GM12874 (cell line): ENCODE measurements around the gene TMED1.

Experiments
- TF ChIP-seq, protein P1 (sequence below): IDR thresholded peaks from 2 replicates; pipeline ENCODE4 v1.5.1; 2011; ENCODE audit warnings: low read depth, mild to moderate bottlenecking, control low read depth, low read length, moderate library complexity; ENCODE audit not compliant: insufficient read depth

Gene TMED1

DNA sequence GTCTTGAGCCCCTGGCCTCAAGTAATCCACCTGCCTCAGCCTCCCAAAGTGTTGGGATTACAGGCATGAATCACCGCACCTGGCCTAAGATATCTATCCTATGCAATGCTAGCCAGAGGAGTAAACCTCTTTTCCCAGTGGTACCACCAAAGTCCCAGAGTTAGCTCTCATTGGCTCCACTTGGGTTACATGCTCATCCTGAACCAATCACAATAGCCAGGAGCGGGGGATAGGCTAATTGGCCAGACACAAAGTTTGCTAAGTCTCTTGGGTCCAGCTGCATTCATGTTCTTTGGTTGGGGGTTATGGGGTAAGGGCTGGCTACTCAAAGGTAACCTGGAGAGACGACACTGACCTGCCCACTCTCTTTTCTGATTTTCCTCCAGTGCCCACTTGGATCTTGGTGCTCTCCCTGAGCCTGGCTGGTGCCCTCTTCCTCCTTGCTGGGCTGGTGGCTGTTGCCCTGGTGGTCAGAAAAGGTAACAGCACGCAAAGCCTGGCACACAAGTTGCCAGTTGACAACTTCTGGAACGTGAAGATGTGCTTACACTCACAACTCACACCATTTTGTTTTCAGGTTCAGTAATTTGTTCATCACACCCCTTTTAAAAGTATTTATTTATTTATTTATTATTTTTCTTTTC is 20.0 kb upstream of the TMED1 start:
- TF ChIP-seq, protein P1, sequence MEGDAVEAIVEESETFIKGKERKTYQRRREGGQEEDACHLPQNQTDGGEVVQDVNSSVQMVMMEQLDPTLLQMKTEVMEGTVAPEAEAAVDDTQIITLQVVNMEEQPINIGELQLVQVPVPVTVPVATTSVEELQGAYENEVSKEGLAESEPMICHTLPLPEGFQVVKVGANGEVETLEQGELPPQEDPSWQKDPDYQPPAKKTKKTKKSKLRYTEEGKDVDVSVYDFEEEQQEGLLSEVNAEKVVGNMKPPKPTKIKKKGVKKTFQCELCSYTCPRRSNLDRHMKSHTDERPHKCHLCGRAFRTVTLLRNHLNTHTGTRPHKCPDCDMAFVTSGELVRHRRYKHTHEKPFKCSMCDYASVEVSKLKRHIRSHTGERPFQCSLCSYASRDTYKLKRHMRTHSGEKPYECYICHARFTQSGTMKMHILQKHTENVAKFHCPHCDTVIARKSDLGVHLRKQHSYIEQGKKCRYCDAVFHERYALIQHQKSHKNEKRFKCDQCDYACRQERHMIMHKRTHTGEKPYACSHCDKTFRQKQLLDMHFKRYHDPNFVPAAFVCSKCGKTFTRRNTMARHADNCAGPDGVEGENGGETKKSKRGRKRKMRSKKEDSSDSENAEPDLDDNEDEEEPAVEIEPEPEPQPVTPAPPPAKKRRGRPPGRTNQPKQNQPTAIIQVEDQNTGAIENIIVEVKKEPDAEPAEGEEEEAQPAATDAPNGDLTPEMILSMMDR: peak; percentile 80

DNA sequence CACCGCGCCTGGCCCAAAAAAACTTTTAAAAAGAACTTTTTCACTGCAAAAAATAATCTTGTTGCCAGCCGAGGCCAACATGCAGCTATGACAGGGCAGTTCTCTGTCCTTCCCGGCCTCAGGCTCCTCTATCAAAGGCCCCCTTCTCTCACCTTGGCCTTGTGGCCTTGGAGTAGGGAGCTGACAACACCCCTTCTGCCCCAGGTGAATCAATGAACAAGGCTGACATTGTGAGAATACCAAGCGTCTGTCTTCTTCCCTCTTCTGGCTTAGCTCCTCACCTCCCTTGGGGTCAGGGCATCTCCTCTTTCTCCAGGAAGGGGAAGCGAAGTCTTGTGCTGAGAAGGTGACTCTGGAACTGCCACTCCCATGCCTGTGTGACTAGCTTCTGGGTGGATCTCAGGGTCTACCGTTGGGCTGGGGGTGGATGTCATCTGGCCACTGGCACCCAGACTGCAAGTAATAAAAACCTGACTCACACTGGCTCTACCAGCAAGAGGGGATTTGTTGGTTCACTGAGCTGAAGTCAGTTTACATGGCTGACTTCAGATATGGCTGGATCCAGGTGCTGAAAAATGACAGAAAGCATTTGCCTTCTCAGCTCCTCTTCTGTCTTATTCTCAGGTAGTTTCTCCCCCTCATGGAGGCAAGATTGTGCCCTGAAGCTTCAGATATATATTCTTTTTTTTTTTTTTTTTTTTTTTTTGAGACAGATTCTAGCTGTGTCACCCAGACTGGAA is 18.5 kb upstream of the TMED1 start:
- TF ChIP-seq, protein P1: no peak

DNA sequence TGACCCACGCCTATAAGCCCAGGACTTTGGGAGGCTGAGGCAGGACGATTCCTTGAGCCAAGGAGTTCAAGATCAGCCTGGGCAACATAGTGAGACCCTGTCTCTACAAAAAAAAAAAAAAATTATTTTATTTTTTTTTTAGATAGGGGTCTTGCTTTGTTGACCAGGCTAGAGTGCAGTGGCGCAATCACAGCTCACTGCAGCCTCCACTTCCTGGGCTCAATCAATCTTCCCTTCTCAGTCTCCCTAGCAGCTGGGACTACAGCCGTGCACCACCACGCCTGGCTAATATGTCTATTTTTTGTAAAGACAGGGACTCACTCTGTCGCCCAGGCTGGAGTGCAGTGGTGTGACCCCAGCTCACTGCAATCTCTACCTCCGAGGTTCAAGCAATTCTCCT is 16.9 kb upstream of the TMED1 start:
- TF ChIP-seq, protein P1: no peak

DNA sequence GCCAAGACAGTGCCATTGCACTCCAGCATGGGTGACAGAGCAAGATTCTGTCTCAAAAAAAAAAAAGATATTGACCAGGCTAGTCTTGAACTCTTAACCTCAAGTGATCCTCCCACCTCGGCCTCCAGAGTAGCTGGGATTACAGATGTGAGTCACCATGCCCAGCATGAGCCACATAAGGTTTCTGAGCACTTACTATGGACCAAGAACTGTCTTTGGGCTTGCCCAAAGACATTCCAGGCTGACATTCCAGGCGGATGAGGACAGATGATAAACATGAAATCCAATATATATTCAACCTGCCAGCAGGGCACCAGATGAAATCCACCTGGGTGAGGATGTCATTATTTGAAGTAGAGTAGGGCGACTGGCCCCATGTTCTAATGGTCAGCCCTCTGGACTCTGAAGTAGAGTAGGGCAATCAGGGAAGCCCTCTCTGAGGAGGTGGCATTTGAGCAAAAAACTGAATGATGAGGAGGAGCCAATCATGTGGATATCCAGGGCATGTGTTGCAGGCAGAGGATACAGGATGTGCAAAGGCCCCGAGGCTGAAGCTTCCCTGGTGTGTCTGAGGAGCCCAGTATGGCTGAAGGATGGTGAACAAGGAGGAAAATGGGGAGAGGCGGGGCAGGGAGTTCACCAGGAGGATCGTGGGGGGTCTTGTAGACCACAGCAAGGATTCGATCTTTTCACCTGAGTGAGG is 16.2 kb upstream of the TMED1 start:
- TF ChIP-seq, protein P1: no peak

DNA sequence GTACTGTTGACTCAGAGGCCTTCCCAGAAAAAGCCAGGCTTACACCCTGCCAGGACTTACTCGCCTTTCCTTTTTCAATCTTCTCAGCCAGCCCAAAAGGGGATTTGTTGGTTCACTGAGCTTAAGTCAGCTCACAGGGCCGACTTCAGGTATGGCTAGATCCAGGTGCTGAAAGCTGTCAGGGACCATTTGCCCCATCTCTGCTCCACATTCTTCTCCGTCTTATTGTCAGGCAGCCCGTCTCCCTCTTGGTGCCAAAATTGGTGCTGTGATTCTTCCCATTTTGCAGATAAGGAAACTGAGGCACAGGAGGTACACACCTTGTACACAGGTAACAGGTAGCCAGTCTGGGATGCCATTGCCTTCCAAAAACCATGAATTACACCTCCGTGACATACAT is 14.6 kb upstream of the TMED1 start:
- TF ChIP-seq, protein P1: no peak

DNA sequence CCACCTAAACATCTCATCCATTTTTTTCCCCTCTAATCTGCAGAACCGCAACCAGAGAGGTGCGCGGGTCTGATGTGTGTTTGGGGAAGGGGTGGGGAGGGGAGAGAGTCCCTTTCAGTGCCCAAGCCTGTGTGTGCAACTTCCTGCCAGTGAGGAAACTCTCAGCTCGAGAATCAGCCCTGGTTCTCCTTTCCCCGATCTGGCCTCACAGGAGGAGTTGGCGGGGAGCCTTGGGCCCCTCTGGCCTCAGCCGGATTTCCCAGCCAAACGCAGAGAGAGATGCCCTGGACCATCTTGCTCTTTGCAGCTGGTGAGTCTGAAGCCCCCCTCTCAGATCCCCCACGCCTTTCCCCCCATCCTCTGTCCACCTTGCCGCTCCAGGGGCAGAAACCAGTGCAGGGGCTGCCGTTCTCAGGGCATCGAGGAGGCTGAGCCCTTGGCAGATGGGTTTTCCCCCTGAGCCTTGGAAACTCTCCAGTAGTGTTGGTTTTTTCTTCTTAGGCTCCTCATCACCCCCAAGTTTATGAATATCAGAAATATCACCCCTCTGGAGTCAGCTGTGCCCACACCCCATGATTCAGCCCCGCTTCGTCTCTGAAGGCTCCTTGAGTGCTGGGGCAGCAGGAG is 12.3 kb upstream of the TMED1 start, which contains the start of gene C19orf38:
Gene C19orf38, plus strand, starts transcription at position 186 of the 627 bp plus-strand sequence. Its CDS starts 94 bp downstream, at position 280.
- TF ChIP-seq, protein P1: no peak
